ENCODE results near the gene SCLT1. TPM values are rescaled to one million over a fixed set of nuclear protein-coding genes. Genes with fewer than 3 reads are reported as not detected.
"Not testable (repeated sequence)": the region's sequence is repeated elsewhere in the genome, so short reads cannot be mapped to it uniquely, and the experiment has no call there.

The SCLT1 gene
- polyA plus RNA-seq, 3 donors: 14.8 to 20.1 (median 17.9) TPM

DNA sequence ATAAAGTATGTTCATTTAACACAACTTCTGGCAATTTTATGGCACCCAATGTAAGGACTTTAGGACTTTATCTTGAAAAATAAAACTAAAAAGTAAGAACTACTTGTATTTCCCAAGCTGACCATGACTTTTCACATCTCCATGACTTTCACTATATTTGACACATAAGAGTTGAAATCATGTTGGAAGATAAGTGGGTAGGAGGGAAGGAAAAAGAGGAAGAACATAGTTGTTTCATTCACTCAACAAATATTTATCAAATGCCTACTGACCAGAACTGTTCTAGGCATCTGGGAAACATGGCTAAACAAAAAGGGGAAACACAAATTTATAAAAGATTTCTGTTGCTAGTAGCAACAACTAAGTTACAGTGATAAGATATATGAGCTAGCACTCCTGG lies 16.0 kb downstream of the SCLT1 start:
- peaks cover 64% of the 10 kb centered on the region for H3K79me2 ChIP-seq (ENCODE audit: insufficient read depth, low read length)
- H3K27me3 Mint-ChIP-seq (ENCODE audit: low read depth in 3 of 3): no peaks in the 10 kb centered on the region

DNA sequence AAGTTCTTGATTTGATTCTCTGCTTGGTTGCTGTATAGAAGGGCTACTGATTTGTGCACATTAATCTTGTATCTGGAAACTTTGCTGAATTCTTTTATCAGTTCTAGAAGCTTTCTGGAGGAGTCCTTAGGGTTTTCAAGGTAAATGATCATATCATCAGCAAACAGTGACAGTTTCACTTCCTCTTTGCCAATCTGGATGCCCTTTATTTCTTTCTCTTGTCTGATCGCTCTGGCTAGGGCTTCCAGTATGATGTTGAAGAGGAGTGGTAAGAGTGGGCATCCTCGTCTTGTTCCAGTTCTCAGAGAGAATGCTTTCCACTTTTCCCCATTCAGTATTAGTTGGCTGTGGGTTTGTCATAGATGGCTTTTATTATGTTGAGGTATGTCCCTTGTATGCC lies 23.8 kb downstream of the SCLT1 start:
- H3K4me2 ChIP-seq (replicated peaks; ENCODE audit: extremely low read depth, low read length, poor library complexity, severe bottlenecking); H3K4me3 ChIP-seq (replicated peaks in 1 of 3; ENCODE audit: low read depth in 2 of 3, low read length in 3 of 3); H3K27me3 Mint-ChIP-seq (ENCODE audit: low read depth in 3 of 3); H3K27ac Mint-ChIP-seq; H4K20me1 ChIP-seq (ENCODE audit: insufficient read depth, low read length); H3K27ac ChIP-seq (ENCODE audit: low read depth in 1 of 2, low read length in 2 of 2); H3K4me1 Mint-ChIP-seq; H3K4me3 Mint-ChIP-seq; H3K9ac ChIP-seq (ENCODE audit: insufficient read depth, low read length, poor library complexity, severe bottlenecking); DNase-seq; H2AFZ ChIP-seq (ENCODE audit: insufficient read depth, low read depth, low read length, poor library complexity, severe bottlenecking); intact Hi-C loops (cut with micrococcal nuclease); H3K4me1 ChIP-seq (ENCODE audit: control insufficient read depth in 1 of 2, insufficient read depth in 2 of 2, low read length in 2 of 2); H3K27me3 ChIP-seq (ENCODE audit: control insufficient read depth in 2 of 2, insufficient read depth in 2 of 2, low read length in 2 of 2): not testable (repeated sequence)
- Mint-ChIP-seq H3K36me3 (peaks cover 23 to 30% of the 10 kb centered on the region in 2 donors), H3K9me3 (peaks cover 23 to 53% (median 32%) of the 10 kb centered on the region in 7 donors)
- no CpG with 5 or more reads among the region's 2 CpGs for WGBS (ENCODE audit: insufficient coverage)
- Histone ChIP-seq H3K9me3 (replicated peaks in 1 of 2; ENCODE audit: control insufficient read depth in 1 of 2, insufficient read depth in 1 of 2, low read length in 2 of 2) (peaks cover 0 to 40% of the 10 kb centered on the region in 2 donors), H3K36me3 (replicated peaks in 1 of 2; ENCODE audit: control insufficient read depth in 1 of 2, insufficient read depth in 2 of 2, low read length in 2 of 2) (peaks cover 4 to 30% of the 10 kb centered on the region in 2 donors), H3K79me2 (ENCODE audit: insufficient read depth, low read length) (peaks cover 11% of the 10 kb centered on the region)

More for the DNA sequence above, 16.0 kb downstream of the SCLT1 start:
- no peaks in the 10 kb centered on the region for H3K4me1 ChIP-seq (ENCODE audit: control insufficient read depth in 1 of 2, insufficient read depth in 2 of 2, low read length in 2 of 2)
- H3K4me3 ChIP-seq (replicated peaks in 1 of 3; ENCODE audit: low read depth in 2 of 3, low read length in 3 of 3): no peak overlapping the region
- no peaks in the 10 kb centered on the region for H3K27me3 ChIP-seq (ENCODE audit: control insufficient read depth in 2 of 2, insufficient read depth in 2 of 2, low read length in 2 of 2)
- H3K4me3 Mint-ChIP-seq: no peak overlapping the region
- peaks cover 28 to 38% of the 10 kb centered on the region in 2 donors for H3K9me3 ChIP-seq (replicated peaks in 1 of 2; ENCODE audit: control insufficient read depth in 1 of 2, insufficient read depth in 1 of 2, low read length in 2 of 2)
- peaks cover 4% of the 10 kb centered on the region for H4K20me1 ChIP-seq (ENCODE audit: insufficient read depth, low read length)
- H3K27ac Mint-ChIP-seq: peak overlapping the region in 2 of 7 donors; percentile 1 to 41
- no peak overlapping the region for H3K27ac ChIP-seq (ENCODE audit: low read depth in 1 of 2, low read length in 2 of 2)
- intact Hi-C loops (cut with micrococcal nuclease): no loop called here
- no peak for DNase-seq
- H3K9me3 Mint-ChIP-seq: peaks cover 30 to 40% (median 39%) of the 10 kb centered on the region in 7 donors
- no peak overlapping the region for H2AFZ ChIP-seq (ENCODE audit: insufficient read depth, low read depth, low read length, poor library complexity, severe bottlenecking)
- H3K9ac ChIP-seq (ENCODE audit: insufficient read depth, low read length, poor library complexity, severe bottlenecking): no peak overlapping the region
- H3K4me2 ChIP-seq (replicated peaks; ENCODE audit: extremely low read depth, low read length, poor library complexity, severe bottlenecking): no peak overlapping the region
- H3K4me1 Mint-ChIP-seq: peaks cover 9% of the 10 kb centered on the region
- TF ChIP-seq, protein P1, sequence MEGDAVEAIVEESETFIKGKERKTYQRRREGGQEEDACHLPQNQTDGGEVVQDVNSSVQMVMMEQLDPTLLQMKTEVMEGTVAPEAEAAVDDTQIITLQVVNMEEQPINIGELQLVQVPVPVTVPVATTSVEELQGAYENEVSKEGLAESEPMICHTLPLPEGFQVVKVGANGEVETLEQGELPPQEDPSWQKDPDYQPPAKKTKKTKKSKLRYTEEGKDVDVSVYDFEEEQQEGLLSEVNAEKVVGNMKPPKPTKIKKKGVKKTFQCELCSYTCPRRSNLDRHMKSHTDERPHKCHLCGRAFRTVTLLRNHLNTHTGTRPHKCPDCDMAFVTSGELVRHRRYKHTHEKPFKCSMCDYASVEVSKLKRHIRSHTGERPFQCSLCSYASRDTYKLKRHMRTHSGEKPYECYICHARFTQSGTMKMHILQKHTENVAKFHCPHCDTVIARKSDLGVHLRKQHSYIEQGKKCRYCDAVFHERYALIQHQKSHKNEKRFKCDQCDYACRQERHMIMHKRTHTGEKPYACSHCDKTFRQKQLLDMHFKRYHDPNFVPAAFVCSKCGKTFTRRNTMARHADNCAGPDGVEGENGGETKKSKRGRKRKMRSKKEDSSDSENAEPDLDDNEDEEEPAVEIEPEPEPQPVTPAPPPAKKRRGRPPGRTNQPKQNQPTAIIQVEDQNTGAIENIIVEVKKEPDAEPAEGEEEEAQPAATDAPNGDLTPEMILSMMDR (IDR thresholded peaks at IDR 0.05): no peak
- H3K36me3 Mint-ChIP-seq: peaks cover 77 to 78% of the 10 kb centered on the region in 2 donors
- peaks cover 51 to 88% of the 10 kb centered on the region in 2 donors for H3K36me3 ChIP-seq (replicated peaks in 1 of 2; ENCODE audit: control insufficient read depth in 1 of 2, insufficient read depth in 2 of 2, low read length in 2 of 2)
